Occipital lobe (tissue), 2 donors: ENCODE measurements around the gene HOXB13. TPM values are rescaled to one million over a fixed set of nuclear protein-coding genes. Genes with fewer than 3 reads are reported as not detected.

ENCODE experiments used
- DNase-seq: peaks from one replicate; lab custom pipeline; 2025; lab: John Stamatoyannopoulos, UW
- total RNA-seq: library from RNA; depleted of rRNA; stranded (reverse); fragments of >200 nt; gene quantifications from one replicate; pipeline ENCODE4 v1.2.3, GENCODE V29; 2014

Gene HOXB13
- 0.16 TPM for total RNA-seq

- no peak for DNase-seq
Measured at GRCh38 chr17:48728232-48729231, at the start of gene HOXB13. TSS of gene HOXB13 (minus strand) at chr17:48728750. CDS start at chr17:48728593, 157 bp downstream.

GRCh38 chr17:48776602-48777001 lies 48.1 kb upstream of the HOXB13 start:
- DNase-seq, result no peak

GRCh38 chr17:48773245-48773644 lies 44.7 kb upstream of the HOXB13 start:
- DNase-seq, result no peak

GRCh38 chr17:48770954-48771353 lies 42.4 kb upstream of the HOXB13 start:
- no peak for DNase-seq

GRCh38 chr17:48769009-48769675 lies 40.6 kb upstream of the HOXB13 start:
- no peak for DNase-seq

- DNase-seq, result no peak
Measured at GRCh38 chr17:48767263-48767774, 38.8 kb upstream of the HOXB13 start.

GRCh38 chr17:48761114-48761513 lies 32.6 kb upstream of the HOXB13 start:
- no peak for DNase-seq

GRCh38 chr17:48760411-48760810 lies 31.9 kb upstream of the HOXB13 start:
- no peak for DNase-seq

GRCh38 chr17:48759288-48759687 lies 30.7 kb upstream of the HOXB13 start:
- no peak for DNase-seq

- no peak for DNase-seq
Measured at GRCh38 chr17:48757524-48757961, 29.0 kb upstream of the HOXB13 start.

GRCh38 chr17:48756830-48757251 lies 28.3 kb upstream of the HOXB13 start:
- DNase-seq, result no peak

- no peak for DNase-seq
Measured at GRCh38 chr17:48755356-48755755, 26.8 kb upstream of the HOXB13 start.

- DNase-seq, result no peak
Measured at GRCh38 chr17:48754500-48755261, 26.1 kb upstream of the HOXB13 start.

GRCh38 chr17:48753794-48754499 lies 25.4 kb upstream of the HOXB13 start:
- no peak for DNase-seq

- DNase-seq, result no peak
Measured at GRCh38 chr17:48752399-48753288, 24.1 kb upstream of the HOXB13 start.

- no peak for DNase-seq
Measured at GRCh38 chr17:48751733-48752398, 23.3 kb upstream of the HOXB13 start.

GRCh38 chr17:48751172-48751571 lies 22.6 kb upstream of the HOXB13 start:
- DNase-seq, result no peak

GRCh38 chr17:48749621-48750553 lies 21.3 kb upstream of the HOXB13 start:
- no peak for DNase-seq
